Esophagus (tissue), 2 donors: ENCODE data around the gene ADIRF. TPM values are rescaled to one million over a fixed set of nuclear protein-coding genes. Genes with fewer than 3 reads are reported as not detected.
"Not testable (repeated sequence)": the region's sequence is repeated elsewhere in the genome, so short reads cannot be mapped to it uniquely, and the experiment has no call there.

Experiments used
- H3K27ac ChIP-seq, 2 donors: one replicate each; pipeline ENCODE4 v1.5.1; 2013; ENCODE audit warnings: low read depth in 2 of 2, mild to moderate bottlenecking in 2 of 2, inconsistent platforms in 1 of 2, low read length in 1 of 2, moderate library complexity in 1 of 2
- H3K27me3 ChIP-seq, 2 donors: one replicate each; pipeline ENCODE4 v1.6.1; 2013; ENCODE audit warnings: low read length in 2 of 2, control low read depth in 1 of 2, mild to moderate bottlenecking in 1 of 2; ENCODE audit not compliant: insufficient read depth in 2 of 2, control insufficient read depth in 1 of 2
- H3K36me3 ChIP-seq, 2 donors: one replicate each; pipeline ENCODE4 v1.6.1; 2013; ENCODE audit warnings: low read length in 1 of 2; ENCODE audit not compliant: control insufficient read depth in 2 of 2, insufficient read depth in 2 of 2
- H3K4me1 ChIP-seq, 2 donors: one replicate each; pipeline ENCODE4 v1.6.1; 2013; ENCODE audit warnings: low read length in 1 of 2; ENCODE audit not compliant: control insufficient read depth in 2 of 2, insufficient read depth in 2 of 2
- H3K4me3 ChIP-seq, 2 donors: one replicate each; pipeline ENCODE4 v1.5.1; 2013; ENCODE audit warnings: low read length in 2 of 2, mild to moderate bottlenecking in 2 of 2, low read depth in 1 of 2, moderate library complexity in 1 of 2
- H3K9me3 ChIP-seq, 2 donors: one replicate each; pipeline ENCODE4 v1.6.1; 2013; ENCODE audit warnings: mild to moderate bottlenecking in 2 of 2, low read depth in 1 of 2, low read length in 1 of 2, moderate library complexity in 1 of 2; ENCODE audit not compliant: control insufficient read depth in 2 of 2, insufficient read depth in 1 of 2
- WGBS, 2 donors: extraction: QIAGEN DNeasy Blood & Tissue Kit; methylation state at CpG; one replicate each; pipeline ENCODE4 v1.1.7; 2013; 5-methylcytosine and 5-hydroxymethylcytosine counted together
- polyA plus RNA-seq, 2 donors: library from polyadenylated mRNA; stranded (reverse); fragments of 200-250 nt; gene quantifications; one replicate each; pipeline ENCODE4 v1.2.3, GENCODE V29; 2013
- donor health status: healthy with polysubstance abuse.
- donor health status: Bipolar disorder and iron deficiency.

Gene ADIRF
- polyA plus RNA-seq, 2 donors, result 104 to 437 TPM

DNA sequence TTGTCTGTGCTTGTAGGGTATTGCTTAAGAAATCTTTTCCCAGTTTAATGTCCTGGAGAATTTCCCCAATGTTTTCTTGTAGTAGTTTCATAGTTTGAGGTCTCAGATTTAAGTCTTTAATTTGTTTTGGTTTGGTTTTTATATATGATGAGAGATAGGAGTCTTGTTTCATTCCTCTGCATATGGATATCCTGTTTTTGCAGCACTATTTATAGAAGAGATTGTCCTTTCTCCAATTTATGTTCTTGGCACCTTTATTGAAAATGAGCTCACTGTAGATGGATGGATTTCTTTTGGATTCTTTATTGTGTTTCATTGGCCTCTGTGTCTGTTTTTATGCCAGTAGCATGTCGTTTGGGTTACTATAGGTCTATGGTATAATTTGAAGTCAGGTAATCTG, 20.2 kb downstream of the ADIRF start:
- Histone ChIP-seq H3K4me1 (no peaks in the 10 kb centered on the region), H3K9me3 (no peaks in the 10 kb centered on the region), H3K27ac (no peak overlapping the region), H3K4me3 (no peak overlapping the region), H3K36me3 (no peaks in the 10 kb centered on the region), H3K27me3 (no peaks in the 10 kb centered on the region)
- WGBS, 2 donors, result 35 to 59% methylated on average over 1 of the region's 1 CpG

DNA sequence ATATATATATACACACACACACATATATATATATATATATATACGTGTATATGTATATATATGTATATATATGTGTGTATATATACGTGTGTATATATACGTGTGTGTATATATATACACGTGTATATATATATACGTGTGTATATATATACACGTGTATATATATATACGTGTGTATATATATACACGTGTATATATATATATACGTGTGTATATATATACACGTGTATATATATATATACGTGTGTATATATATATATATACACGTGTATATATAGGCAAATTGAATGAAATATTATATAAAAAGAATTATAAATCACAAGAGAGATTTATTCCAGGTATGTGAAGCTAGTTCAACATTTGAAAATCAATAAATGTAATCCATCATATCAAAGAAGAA, 23.1 kb downstream of the ADIRF start:
- H3K9me3 ChIP-seq, H3K4me3 ChIP-seq, H3K27me3 ChIP-seq, H3K36me3 ChIP-seq, H3K27ac ChIP-seq, H3K4me1 ChIP-seq: not testable (repeated sequence)
- WGBS, 2 donors, result 75 to 82% methylated on average over 12 of the region's 12 CpGs

DNA sequence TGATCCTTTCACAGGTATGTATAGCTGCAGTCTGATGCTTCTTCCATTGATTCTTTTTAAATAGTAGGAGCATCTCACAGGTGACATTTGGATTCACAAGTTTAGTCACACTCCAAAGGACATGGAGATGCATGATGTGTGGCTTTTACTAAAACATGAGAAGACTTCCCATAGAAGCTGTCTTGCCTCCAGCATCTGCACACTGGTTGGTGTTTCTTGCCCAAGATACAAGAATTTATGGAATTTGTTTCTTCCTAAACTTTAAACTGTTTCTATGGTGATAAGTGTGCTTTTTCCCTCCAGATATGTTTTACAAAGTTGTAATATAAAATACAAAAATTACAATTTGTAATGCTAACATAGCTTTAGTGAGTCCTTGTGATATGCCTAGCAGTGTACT, 24.2 kb downstream of the ADIRF start:
- H3K27ac ChIP-seq, result no peak overlapping the region
- no peaks in the 10 kb centered on the region for H3K9me3 ChIP-seq
- no peaks in the 10 kb centered on the region for H3K27me3 ChIP-seq
- no peaks in the 10 kb centered on the region for H3K4me1 ChIP-seq
- H3K36me3 ChIP-seq, result no peaks in the 10 kb centered on the region
- no peak overlapping the region for H3K4me3 ChIP-seq

DNA sequence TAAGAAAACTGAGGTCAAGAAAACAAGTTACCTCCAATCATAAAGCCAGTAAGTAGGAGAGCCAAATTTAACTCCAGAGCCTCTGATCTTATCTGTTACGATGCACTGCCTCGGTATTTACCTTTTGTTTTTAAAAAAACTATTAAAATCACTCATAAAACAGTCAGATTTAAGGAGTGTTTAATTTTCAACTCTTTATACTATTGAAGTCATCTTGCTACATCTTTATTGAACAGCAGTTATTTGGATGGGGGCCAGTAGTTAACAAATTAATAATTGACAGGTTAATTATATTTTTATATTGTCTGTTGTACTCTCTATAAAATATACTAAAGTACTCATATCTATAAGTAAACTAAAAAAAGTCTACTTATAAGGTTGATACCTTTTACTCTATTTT, 24.6 kb downstream of the ADIRF start:
- Histone ChIP-seq H3K36me3 (no peaks in the 10 kb centered on the region), H3K27me3 (no peaks in the 10 kb centered on the region), H3K27ac (no peak overlapping the region), H3K4me1 (no peaks in the 10 kb centered on the region), H3K9me3 (no peaks in the 10 kb centered on the region), H3K4me3 (no peak overlapping the region)
- WGBS, 2 donors, result 75 to 89% methylated on average over 2 of the region's 2 CpGs

DNA sequence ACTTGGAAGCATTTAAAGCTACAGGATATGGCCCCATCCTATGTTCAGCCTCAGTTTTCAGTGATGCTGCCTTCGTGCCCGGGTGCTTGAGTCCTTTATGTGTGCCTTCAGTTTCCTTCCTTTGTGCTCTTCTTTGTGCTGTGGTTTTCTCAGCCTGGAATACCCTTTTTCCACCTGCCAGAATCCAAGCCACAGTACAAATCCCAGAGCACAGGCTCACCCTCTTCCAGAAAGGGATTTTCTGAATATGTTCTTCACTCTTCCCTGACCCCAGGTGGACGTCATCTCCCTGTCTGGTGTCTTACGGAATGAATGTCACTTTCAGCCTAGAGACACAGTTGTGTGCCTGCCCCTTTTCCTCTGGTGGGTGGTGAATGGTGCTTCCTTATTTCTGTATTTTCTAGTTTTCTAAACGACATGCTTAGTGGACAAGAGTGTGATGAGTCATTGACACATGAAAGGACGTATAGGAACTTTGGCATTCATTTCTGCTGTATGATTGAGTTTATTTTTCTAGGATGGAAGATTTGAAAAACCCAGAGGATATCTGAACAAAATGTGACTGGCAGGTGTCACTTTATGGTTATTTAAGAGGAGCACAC, 31.6 kb downstream of the ADIRF start:
- 70 to 72% methylated on average over 6 of the region's 6 CpGs for WGBS, 2 donors
- not testable (repeated sequence) for H3K9me3 ChIP-seq, H3K27me3 ChIP-seq, H3K4me1 ChIP-seq, H3K27ac ChIP-seq, H3K36me3 ChIP-seq, H3K4me3 ChIP-seq

DNA sequence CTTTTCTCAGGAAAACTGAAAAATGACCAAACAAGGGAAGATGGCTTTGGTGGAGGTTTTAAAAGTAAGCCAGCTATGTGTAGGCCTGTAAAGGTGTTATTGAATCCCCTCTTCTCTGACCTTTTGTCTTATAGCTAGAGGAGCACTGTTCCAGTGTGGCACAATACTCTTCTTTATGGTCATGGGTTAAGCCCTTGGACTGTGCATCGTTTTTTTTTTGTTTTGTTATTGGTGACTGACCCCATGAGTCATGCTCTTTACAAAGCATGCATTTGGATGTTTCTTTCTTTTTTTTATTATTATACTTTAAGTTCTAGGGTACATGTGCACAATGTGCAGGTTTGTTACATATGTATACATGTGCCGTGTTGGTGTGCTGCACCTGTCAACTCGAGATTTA, 32.2 kb downstream of the ADIRF start:
- Histone ChIP-seq H3K9me3 (no peaks in the 10 kb centered on the region), H3K27me3 (no peaks in the 10 kb centered on the region), H3K4me1 (no peaks in the 10 kb centered on the region), H3K36me3 (no peaks in the 10 kb centered on the region), H3K27ac (no peak overlapping the region), H3K4me3 (no peak overlapping the region)
- whole genome bisulfite sequencing, 2 donors, result 73 to 75% methylated on average over 3 of the region's 3 CpGs

DNA sequence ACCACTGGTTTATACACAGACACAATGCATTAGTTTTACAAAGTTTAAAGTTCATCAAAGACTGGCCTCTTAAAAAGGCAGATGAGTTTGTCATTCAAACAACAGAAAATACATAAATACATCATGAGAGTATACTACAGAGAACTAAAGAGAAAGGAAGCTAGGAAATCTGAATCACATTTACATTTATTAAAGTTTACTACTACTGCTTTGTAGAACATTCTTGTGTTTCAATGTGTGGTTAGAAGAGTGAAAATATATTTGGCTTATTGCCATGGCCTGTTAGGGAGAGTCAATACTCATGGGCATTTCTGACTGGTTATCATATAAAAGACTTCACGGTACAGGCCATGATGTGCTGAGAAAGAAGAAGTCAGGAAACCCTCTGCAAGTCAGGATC, 38.8 kb downstream of the ADIRF start:
- H3K4me3 ChIP-seq, H3K27ac ChIP-seq: not testable (repeated sequence)
- 17 to 75% methylated on average over 1 of the region's 1 CpG for WGBS, 2 donors

DNA sequence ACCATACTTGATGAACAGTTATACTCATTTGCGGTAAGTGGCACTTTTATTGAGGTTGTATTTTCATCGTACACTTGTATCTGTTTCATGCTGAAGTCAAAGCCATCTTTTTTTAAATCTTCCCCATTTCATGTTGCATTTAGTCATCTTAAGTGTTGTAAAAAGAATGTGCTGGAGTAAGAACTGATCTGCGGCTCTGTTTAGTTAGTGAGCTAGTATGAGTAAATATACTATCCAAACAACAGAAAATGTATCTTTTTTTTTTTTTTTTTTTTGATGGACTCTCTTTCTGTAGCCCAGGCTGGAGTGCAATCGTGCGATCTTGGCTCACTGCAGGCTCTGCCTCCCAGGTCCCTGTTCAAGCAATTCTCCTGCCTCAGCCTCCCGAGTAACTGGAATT, 39.4 kb downstream of the ADIRF start:
- not testable (repeated sequence) for H3K4me3 ChIP-seq, H3K27ac ChIP-seq, H3K4me1 ChIP-seq, H3K9me3 ChIP-seq, H3K36me3 ChIP-seq, H3K27me3 ChIP-seq
- WGBS, 2 donors, result 74 to 75% methylated on average over 6 of the region's 6 CpGs

More for the DNA sequence above, 38.8 kb downstream of the ADIRF start:
- H3K9me3 ChIP-seq, H3K36me3 ChIP-seq, H3K27me3 ChIP-seq, H3K4me1 ChIP-seq: not testable (repeated sequence)

DNA sequence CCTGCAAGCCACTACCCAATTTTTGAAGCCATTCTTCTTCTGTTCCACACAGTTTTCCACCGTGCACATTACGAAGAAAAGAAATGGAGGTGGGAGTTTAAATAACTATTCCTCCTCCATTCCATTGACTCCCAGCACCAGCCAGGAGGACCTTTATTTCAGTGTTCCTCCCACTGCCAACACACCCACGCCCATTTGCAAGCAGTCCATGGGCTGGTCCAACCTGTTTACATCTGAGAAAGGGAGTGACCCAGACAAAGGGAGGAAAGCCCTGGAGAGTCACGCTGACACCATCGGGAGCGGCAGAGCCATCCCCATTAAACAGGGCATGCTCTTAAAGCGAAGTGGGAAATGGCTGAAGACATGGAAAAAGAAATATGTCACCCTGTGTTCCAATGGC, 40.0 kb downstream of the ADIRF start:
- H3K27ac ChIP-seq, result peak overlapping the region in 1 of 2 donors; percentile 60

DNA sequence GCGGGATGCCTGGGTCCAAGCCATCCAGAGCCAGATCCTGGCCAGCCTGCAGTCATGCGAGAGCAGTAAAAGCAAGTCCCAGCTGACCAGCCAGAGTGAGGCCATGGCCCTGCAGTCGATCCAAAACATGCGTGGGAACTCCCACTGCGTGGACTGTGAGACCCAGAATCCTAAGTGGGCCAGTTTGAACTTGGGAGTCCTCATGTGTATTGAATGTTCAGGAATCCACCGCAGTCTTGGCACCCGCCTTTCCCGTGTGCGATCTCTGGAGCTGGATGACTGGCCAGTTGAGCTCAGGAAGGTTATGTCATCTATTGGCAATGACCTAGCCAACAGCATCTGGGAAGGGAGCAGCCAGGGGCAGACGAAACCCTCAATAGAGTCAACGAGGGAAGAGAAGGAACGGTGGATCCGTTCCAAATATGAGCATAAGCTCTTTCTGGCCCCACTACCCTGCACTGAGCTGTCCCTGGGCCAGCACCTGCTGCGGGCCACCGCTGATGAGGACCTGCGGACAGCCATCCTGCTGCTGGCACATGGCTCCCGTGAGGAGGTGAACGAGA, 40.9 kb downstream of the ADIRF start:
- H3K9me3 ChIP-seq, H3K27ac ChIP-seq, H3K27me3 ChIP-seq, H3K4me3 ChIP-seq, H3K4me1 ChIP-seq, H3K36me3 ChIP-seq: not testable (repeated sequence)
- WGBS, 2 donors, result 93 to 94% methylated on average over 15 to 18 of the region's 18 CpGs

More for the DNA sequence above, 40.0 kb downstream of the ADIRF start:
- not testable (repeated sequence) for H3K4me1 ChIP-seq, H3K27me3 ChIP-seq, H3K36me3 ChIP-seq, H3K4me3 ChIP-seq, H3K9me3 ChIP-seq
- WGBS, 2 donors, result 71 to 74% methylated on average over 7 of the region's 7 CpGs
